Endothelial cell of umbilical vein (primary cell): ENCODE measurements around the gene PSMD9. TPM values are rescaled to one million over a fixed set of nuclear protein-coding genes. Genes with fewer than 3 reads are reported as not detected.

Experiments used
- BruUV-seq: library from RNA; stranded (reverse); fragments of 400-500 nt; replicated peaks from 2 replicates; lab custom pipeline; 2021; lab: Mats Ljungman, UMichigan
- CTCF ChIA-PET: fragments of 300-600, 350-600 bp; sonication (Branson Sonifier 250); formaldehyde crosslinking; loops from one replicate; lab custom pipeline; 2021; ENCODE audit warnings: antibody characterized with exemption, inconsistent platforms; lab: Charles Lee
- POLR2A ChIA-PET: fragments of 300-600, 350-600 bp; sonication (Branson Sonifier 250); formaldehyde crosslinking; loops from one replicate; lab custom pipeline; 2021; ENCODE audit warnings: antibody characterized with exemption, inconsistent platforms; lab: Charles Lee
- DNase-seq: peaks from one replicate; pipeline ENCODE4 v3.0.0-alpha.2; 2011; ENCODE audit warnings: low read depth, low spot score
- FAIRE-seq: peaks from 2 replicates; lab custom pipeline; 2011; peaks lifted over from hg19 to GRCh38; lab: Jason Lieb, UNC
- H2AFZ ChIP-seq: 2 replicates; pipeline ENCODE4 v1.6.0; 2012; ENCODE audit warnings: low read depth, low read length, control low read depth, inconsistent platforms
- H3K27ac ChIP-seq: 2 replicates; pipeline ENCODE4 v1.5.1; 2011; ENCODE audit warnings: low read depth, mild to moderate bottlenecking, control low read depth, low read length, moderate library complexity; ENCODE audit not compliant: insufficient read depth
- H3K27me3 ChIP-seq, 2 experiments: 2 replicates each; pipeline versions ENCODE4 v1.6.0 to v1.6.1; 2011; ENCODE audit warnings: low read length in 2 of 2, mixed read lengths in 1 of 2; ENCODE audit not compliant: control insufficient read depth in 2 of 2, insufficient read depth in 2 of 2
- H3K36me3 ChIP-seq, 2 experiments: 2 replicates in 1 of 2; 3 replicates in 1 of 2; pipeline ENCODE4 v1.5.1; 2011; ENCODE audit warnings: low read length in 2 of 2, mild to moderate bottlenecking in 1 of 2, moderate library complexity in 1 of 2; ENCODE audit not compliant: control insufficient read depth in 2 of 2, insufficient read depth in 2 of 2; ENCODE audit errors: extremely low read depth in 1 of 2
- H3K4me1 ChIP-seq: 3 replicates; pipeline ENCODE4 v1.5.1; 2011; ENCODE audit warnings: mild to moderate bottlenecking, low read length; ENCODE audit not compliant: control insufficient read depth, insufficient read depth; ENCODE audit errors: extremely low read depth
- H3K4me2 ChIP-seq: 2 replicates; pipeline ENCODE4 v1.6.1; 2011; ENCODE audit warnings: low read length, control low read depth, mixed read lengths; ENCODE audit not compliant: insufficient read depth
- H3K4me3 ChIP-seq, 3 experiments: fragments of 200-600 bp in 1 of 3; sonication (generic), shearing (Covaris generic) in 1 of 3; replicated peaks in 1 of 3; 2 replicates each; pipeline ENCODE4 v1.5.1; 2011 to 2016; ENCODE audit warnings: control low read depth in 3 of 3, low read length in 3 of 3, mild to moderate bottlenecking in 2 of 3, inconsistent platforms in 1 of 3, low read depth in 1 of 3, moderate library complexity in 1 of 3; ENCODE audit not compliant: insufficient read depth in 1 of 3
- H3K79me2 ChIP-seq: 2 replicates; pipeline ENCODE4 v1.6.0; 2012; ENCODE audit warnings: low read length, inconsistent platforms; ENCODE audit not compliant: control insufficient read depth, insufficient read depth
- H3K9ac ChIP-seq: replicated peaks from 2 replicates; pipeline ENCODE3; 2011; ENCODE audit warnings: low read length, control low read depth; ENCODE audit not compliant: insufficient read depth; ENCODE audit errors: extremely low read depth
- H3K9me1 ChIP-seq: replicated peaks from 3 replicates; pipeline ENCODE4 v1.6.0; 2011; ENCODE audit warnings: mild to moderate bottlenecking, low read length; ENCODE audit not compliant: control insufficient read depth, insufficient read depth; ENCODE audit errors: extremely low read depth
- H3K9me3 ChIP-seq: replicated peaks from 2 replicates; pipeline ENCODE4 v1.5.1; 2012; ENCODE audit warnings: low read length, inconsistent platforms; ENCODE audit not compliant: control insufficient read depth, insufficient read depth
- H4K20me1 ChIP-seq: replicated peaks from 2 replicates; pipeline ENCODE3; 2011; ENCODE audit warnings: mild to moderate bottlenecking, low read length; ENCODE audit not compliant: control insufficient read depth, insufficient read depth; ENCODE audit errors: extremely low read depth
- CTCF ChIP-seq, 2 donors: IDR thresholded peaks; 1 replicate in 1 of 2; 2 replicates in 1 of 2; pipeline ENCODE4 v1.5.1; 2011; ENCODE audit warnings: low read length in 2 of 2, mild to moderate bottlenecking in 2 of 2, moderate library complexity in 2 of 2, control low read depth in 1 of 2, inconsistent platforms in 1 of 2, low read depth in 1 of 2; ENCODE audit not compliant: insufficient read depth in 1 of 2; ENCODE audit errors: extremely low read depth in 1 of 2
- EZH2 ChIP-seq: IDR thresholded peaks from 2 replicates; pipeline ENCODE4 v1.6.1; 2012; ENCODE audit warnings: borderline replicate concordance, low read depth, mild to moderate bottlenecking, moderate library complexity, low read length, inconsistent platforms; ENCODE audit not compliant: severe bottlenecking
- FOS ChIP-seq: IDR thresholded peaks from 2 replicates; pipeline ENCODE4 v1.6.1; 2011; ENCODE audit warnings: mild to moderate bottlenecking, low read length, moderate library complexity, borderline replicate concordance; ENCODE audit not compliant: insufficient read depth
- GATA2 ChIP-seq: IDR thresholded peaks from 2 replicates; pipeline ENCODE4 v1.7.0; 2011; ENCODE audit warnings: low read depth, mild to moderate bottlenecking, moderate library complexity, mixed read lengths, low read length; ENCODE audit not compliant: insufficient read length, insufficient read depth
- JUN ChIP-seq: IDR thresholded peaks from 2 replicates; pipeline ENCODE4 v1.6.1; 2011; ENCODE audit warnings: borderline replicate concordance, low read depth; ENCODE audit not compliant: insufficient read length, insufficient read depth
- MYC ChIP-seq: IDR thresholded peaks from one replicate; pipeline ENCODE4 v1.6.1; 2011; ENCODE audit warnings: mild to moderate bottlenecking, low read depth, low read length
- POLR2A ChIP-seq: IDR thresholded peaks from 2 replicates; pipeline ENCODE4 v1.6.1; 2012; ENCODE audit warnings: low read depth, mild to moderate bottlenecking, control low read depth, low read length
- POLR2AphosphoS5 ChIP-seq: IDR thresholded peaks from 2 replicates; pipeline ENCODE4 v1.6.1; 2012; ENCODE audit warnings: low read depth, mild to moderate bottlenecking, control low read depth, low read length, moderate library complexity; ENCODE audit not compliant: insufficient read depth
- dilution Hi-C: fragments of 300-500 bp; cut with MboI; formaldehyde crosslinking; loops from one replicate; pipeline ENCODE4 v1.15.0; 2019; ENCODE audit warnings: low sequenced_read_pairs; ENCODE audit not compliant: extremely low pct_ligation_motif_present
- intact Hi-C: fragments of 100-400 bp; cut with micrococcal nuclease; formaldehyde crosslinking; loops from one replicate; pipeline ENCODE4 v1.10.0; 2022
- polyA plus RNA-seq, 4 experiments: library from polyadenylated mRNA; depleted of rRNA in 3 of 4; stranded (reverse) in 3 of 4; unstranded in 1 of 4; fragments of >200 nt; gene quantifications; 2 replicates each; pipeline versions ENCODE4 v1.2.1 to v1.2.3, GENCODE V29; 2011 to 2012; ENCODE audit warnings: missing spikeins in 1 of 4
- total RNA-seq: library from RNA; stranded (reverse); gene quantifications from 2 replicates; pipeline ENCODE4 v1.2.3, GENCODE V29; 2021
- TF ChIP-seq, protein P1 (sequence below): IDR thresholded peaks from 2 replicates; pipeline ENCODE4 v1.6.1; 2011; ENCODE audit not compliant: insufficient read depth, insufficient read length

PSMD9 gene
- total and polyA plus RNA-seq, 2 donors (not counting 3 experiments of a cell fraction or from before 2014, with no cell fraction given): 69.2 to 118 TPM

DNA sequence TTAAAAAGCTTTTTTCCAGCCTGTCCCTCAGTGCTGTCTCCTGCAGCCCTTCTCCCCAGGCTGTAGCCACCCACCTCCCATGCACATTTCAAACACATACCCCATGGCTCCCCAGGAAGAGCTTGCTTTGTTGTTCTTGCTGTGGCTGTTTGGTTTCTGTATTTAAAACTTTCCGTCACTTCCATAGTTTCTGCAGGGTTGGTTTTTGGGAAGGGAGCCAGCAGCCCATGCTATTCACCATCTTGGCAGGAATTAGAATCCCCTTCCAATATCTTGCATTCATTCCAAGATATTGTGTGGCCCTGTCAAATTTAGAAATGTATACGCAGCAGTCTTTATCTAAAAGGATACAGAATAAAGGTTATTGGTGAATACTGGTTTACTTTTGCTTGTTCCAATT is 59.4 kb downstream of the PSMD9 start:
- TF ChIP-seq MYC: no peak
- TF ChIP-seq JUN: no peak
- no peak for TF ChIP-seq POLR2AphosphoS5
- TF ChIP-seq CTCF (IDR thresholded peaks at IDR 0.05; ENCODE audit: extremely low read depth in 1 of 2, insufficient read depth in 1 of 2, low read depth in 1 of 2, low read length in 2 of 2): no peak
- TF ChIP-seq FOS: no peak
- TF ChIP-seq EZH2: no peak
- TF ChIP-seq, protein P1, sequence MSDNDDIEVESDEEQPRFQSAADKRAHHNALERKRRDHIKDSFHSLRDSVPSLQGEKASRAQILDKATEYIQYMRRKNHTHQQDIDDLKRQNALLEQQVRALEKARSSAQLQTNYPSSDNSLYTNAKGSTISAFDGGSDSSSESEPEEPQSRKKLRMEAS: no peak
- no peak for TF ChIP-seq GATA2
- no peak for TF ChIP-seq POLR2A
- Histone ChIP-seq H3K9me3 (no peaks in the 10 kb centered on the region), H3K9me1 (no peaks in the 10 kb centered on the region), H3K79me2 (no peaks in the 10 kb centered on the region), H3K36me3 (no peaks in the 10 kb centered on the region), H3K27me3 (no peaks in the 10 kb centered on the region), H3K4me3 (no peak overlapping the region), H3K9ac (no peak overlapping the region), H2AFZ (no peak overlapping the region), H3K27ac (no peak overlapping the region), H3K4me1 (no peaks in the 10 kb centered on the region), H3K4me2 (no peak overlapping the region), H4K20me1 (no peaks in the 10 kb centered on the region)
- DNase-seq (no peak), FAIRE-seq (no peak)
- dilution Hi-C loops (no loop called here), intact Hi-C loops (no loop called here)
- BruUV-seq: no TSS peak
- POLR2A ChIA-PET: no interaction called here
- CTCF ChIA-PET: interaction anchor here (1.0 kb wide), 1 partner anchor 21 kb away, joined by 3 read pairs; no protein-coding TSS in a partner anchor
